ENCODE results near the gene NLRC5.

The NLRC5 gene

GRCh38 chr16:56995136-56995805 is 5.9 kb downstream of the NLRC5 start:
- no peak overlapping the region for H3K4me3 ChIP-seq (ENCODE audit: low read depth, low read length)
- DNase-seq (ENCODE audit: low read depth) = no peak
- TF ChIP-seq CTCF (conservative IDR thresholded peaks at IDR 0.05; ENCODE audit: low read depth, low read length) = no peak

- no peak for DNase-seq (ENCODE audit: low read depth)
- H3K4me3 ChIP-seq (ENCODE audit: low read depth, low read length) = no peak overlapping the region
- TF ChIP-seq CTCF (conservative IDR thresholded peaks at IDR 0.05; ENCODE audit: low read depth, low read length) = no peak
Measured at GRCh38 chr16:56997264-56997663, 7.9 kb downstream of the NLRC5 start.

- no peak overlapping the region for H3K4me3 ChIP-seq (ENCODE audit: low read depth, low read length)
- no peak for DNase-seq (ENCODE audit: low read depth)
- no peak for TF ChIP-seq CTCF (conservative IDR thresholded peaks at IDR 0.05; ENCODE audit: low read depth, low read length)
Measured at GRCh38 chr16:56997931-56998330, 8.6 kb downstream of the NLRC5 start.

GRCh38 chr16:56998352-56998751 is 9.0 kb downstream of the NLRC5 start:
- TF ChIP-seq CTCF (conservative IDR thresholded peaks at IDR 0.05; ENCODE audit: low read depth, low read length) = no peak
- no peak for DNase-seq (ENCODE audit: low read depth)
- no peak overlapping the region for H3K4me3 ChIP-seq (ENCODE audit: low read depth, low read length)

- TF ChIP-seq CTCF (conservative IDR thresholded peaks at IDR 0.05; ENCODE audit: low read depth, low read length) = no peak
- H3K4me3 ChIP-seq (ENCODE audit: low read depth, low read length) = no peak overlapping the region
- DNase-seq (ENCODE audit: low read depth) = no peak
Measured at GRCh38 chr16:56998861-56999260, 9.5 kb downstream of the NLRC5 start.

GRCh38 chr16:56999409-57000270 is 10.3 kb downstream of the NLRC5 start:
- TF ChIP-seq CTCF (conservative IDR thresholded peaks at IDR 0.05; ENCODE audit: low read depth, low read length) = no peak
- no peak overlapping the region for H3K4me3 ChIP-seq (ENCODE audit: low read depth, low read length)
- DNase-seq (ENCODE audit: low read depth) = no peak

All from choroid plexus epithelial cell (primary cell).